ENCODE measurements around the gene RAX. TPM values are rescaled to one million over a fixed set of nuclear protein-coding genes. Genes with fewer than 3 reads are reported as not detected.
A peak's percentile ranks its signal among the peaks of the same experiment; 100 is the strongest.

Gene RAX
- total and polyA plus RNA-seq, 2 donors (not counting 1 experiment from before 2014, with no cell fraction given): not detected

DNA sequence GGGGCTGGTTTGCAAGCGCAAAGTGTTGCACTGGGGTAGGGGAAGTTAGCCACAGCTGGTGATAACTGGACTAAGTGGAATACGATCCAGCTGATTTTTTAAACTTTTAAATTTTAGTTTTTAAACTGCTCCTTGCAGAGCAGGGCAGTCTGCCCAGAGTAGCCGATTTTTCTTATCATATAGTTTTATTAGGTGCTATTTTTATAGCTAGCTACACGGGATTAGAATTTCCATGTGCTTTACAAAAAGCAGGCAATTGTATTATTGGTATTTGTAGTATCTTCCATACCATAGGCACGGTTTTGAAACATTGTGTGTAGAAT lies 35.6 kb upstream of the RAX start:
- peak overlapping the region; percentile 22 to 43 (median 32) for H3K4me3 ChIP-seq (replicated peaks in 1 of 4; ENCODE audit: control extremely low read depth in 1 of 4, insufficient read depth in 1 of 4, low read depth in 3 of 4, low read length in 4 of 4)
- no peak for TF ChIP-seq EZH2 (IDR thresholded peaks at IDR 0.05; ENCODE audit: low read length, missing control alignments)
- peaks cover 2% of the 10 kb centered on the region for H3K4me1 ChIP-seq (ENCODE audit: control insufficient read depth, extremely low read depth, insufficient read depth, low read length)
- H3K27me3 ChIP-seq (ENCODE audit: control insufficient read depth, insufficient read depth, low read length): peaks cover 30% of the 10 kb centered on the region
- H2AFZ ChIP-seq (ENCODE audit: low read length): peak overlapping the region; percentile 62
- no peaks in the 10 kb centered on the region for H4K20me1 ChIP-seq (ENCODE audit: control insufficient read depth, extremely low read depth, insufficient read depth, low read length)
- peak in 1 of 2 donors; percentile 6 for DNase-seq (ENCODE audit: low read depth in 2 of 2)
- H3K9ac ChIP-seq (ENCODE audit: insufficient read depth, low read length): no peak overlapping the region
- H3K27ac ChIP-seq (ENCODE audit: insufficient read depth, low read length): no peak overlapping the region
- H3K36me3 ChIP-seq (ENCODE audit: control insufficient read depth, insufficient read depth, low read length): no peaks in the 10 kb centered on the region
- H3K79me2 ChIP-seq (ENCODE audit: control insufficient read depth, insufficient read depth, low read length): no peaks in the 10 kb centered on the region
- H3K9me3 ChIP-seq (ENCODE audit: control insufficient read depth, insufficient read depth, low read depth, low read length): no peaks in the 10 kb centered on the region
- peak overlapping the region; percentile 89 for H3K4me2 ChIP-seq (ENCODE audit: extremely low read depth, insufficient read depth, low read length)

DNA sequence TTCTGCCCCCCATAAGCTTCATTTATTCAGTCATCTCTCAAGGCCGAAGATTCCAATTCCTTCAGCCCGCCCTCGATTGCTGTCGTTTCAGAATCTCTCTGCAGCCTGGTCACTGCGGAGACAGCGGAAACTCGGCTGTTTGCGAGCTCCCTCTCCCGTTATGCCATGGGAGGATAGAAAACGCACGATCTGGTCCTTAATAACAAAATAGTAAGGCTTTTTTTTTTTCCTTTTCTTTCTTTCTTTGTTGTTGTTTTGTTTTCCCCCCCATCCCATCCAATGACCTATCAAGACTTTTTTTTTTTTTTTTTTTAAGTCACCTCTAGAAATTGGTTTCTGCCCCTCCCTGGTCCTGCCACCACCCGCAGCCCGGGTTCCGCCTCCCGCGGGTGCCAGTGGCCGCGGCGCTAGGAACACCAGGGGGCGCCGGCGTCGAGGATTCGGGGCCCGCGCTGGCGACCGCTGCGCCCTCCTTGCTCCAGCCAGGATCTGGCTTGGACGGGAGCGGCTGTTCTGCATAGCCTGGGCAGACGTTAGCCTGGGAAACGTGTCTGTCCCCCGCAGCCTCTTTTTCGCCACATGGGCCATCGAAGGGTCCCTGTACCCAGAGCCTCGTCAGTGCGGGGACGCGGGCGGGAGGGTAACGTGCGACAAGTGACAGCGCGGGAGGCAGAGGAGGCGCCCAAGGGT lies 35.1 kb upstream of the RAX start:
- H3K27ac ChIP-seq (ENCODE audit: insufficient read depth, low read length): no peak overlapping the region
- H3K27me3 ChIP-seq (ENCODE audit: control insufficient read depth, insufficient read depth, low read length): peaks cover 30% of the 10 kb centered on the region
- H3K9me3 ChIP-seq (ENCODE audit: control insufficient read depth, insufficient read depth, low read depth, low read length): no peaks in the 10 kb centered on the region
- peaks cover 2% of the 10 kb centered on the region for H3K4me1 ChIP-seq (ENCODE audit: control insufficient read depth, extremely low read depth, insufficient read depth, low read length)
- H3K79me2 ChIP-seq (ENCODE audit: control insufficient read depth, insufficient read depth, low read length): no peaks in the 10 kb centered on the region
- peak overlapping the region; percentile 89 for H3K4me2 ChIP-seq (ENCODE audit: extremely low read depth, insufficient read depth, low read length)
- no peaks in the 10 kb centered on the region for H3K36me3 ChIP-seq (ENCODE audit: control insufficient read depth, insufficient read depth, low read length)
- peak overlapping the region; percentile 24 to 43 (median 34) for H3K4me3 ChIP-seq (replicated peaks in 1 of 4; ENCODE audit: control extremely low read depth in 1 of 4, insufficient read depth in 1 of 4, low read depth in 3 of 4, low read length in 4 of 4)
- peak overlapping the region; percentile 68 for H2AFZ ChIP-seq (ENCODE audit: low read length)
- no peaks in the 10 kb centered on the region for H4K20me1 ChIP-seq (ENCODE audit: control insufficient read depth, extremely low read depth, insufficient read depth, low read length)
- TF ChIP-seq, protein P1, sequence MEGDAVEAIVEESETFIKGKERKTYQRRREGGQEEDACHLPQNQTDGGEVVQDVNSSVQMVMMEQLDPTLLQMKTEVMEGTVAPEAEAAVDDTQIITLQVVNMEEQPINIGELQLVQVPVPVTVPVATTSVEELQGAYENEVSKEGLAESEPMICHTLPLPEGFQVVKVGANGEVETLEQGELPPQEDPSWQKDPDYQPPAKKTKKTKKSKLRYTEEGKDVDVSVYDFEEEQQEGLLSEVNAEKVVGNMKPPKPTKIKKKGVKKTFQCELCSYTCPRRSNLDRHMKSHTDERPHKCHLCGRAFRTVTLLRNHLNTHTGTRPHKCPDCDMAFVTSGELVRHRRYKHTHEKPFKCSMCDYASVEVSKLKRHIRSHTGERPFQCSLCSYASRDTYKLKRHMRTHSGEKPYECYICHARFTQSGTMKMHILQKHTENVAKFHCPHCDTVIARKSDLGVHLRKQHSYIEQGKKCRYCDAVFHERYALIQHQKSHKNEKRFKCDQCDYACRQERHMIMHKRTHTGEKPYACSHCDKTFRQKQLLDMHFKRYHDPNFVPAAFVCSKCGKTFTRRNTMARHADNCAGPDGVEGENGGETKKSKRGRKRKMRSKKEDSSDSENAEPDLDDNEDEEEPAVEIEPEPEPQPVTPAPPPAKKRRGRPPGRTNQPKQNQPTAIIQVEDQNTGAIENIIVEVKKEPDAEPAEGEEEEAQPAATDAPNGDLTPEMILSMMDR (conservative IDR thresholded peaks at IDR 0.05 in 1 of 2, IDR thresholded peaks at IDR 0.05 in 1 of 2; ENCODE audit: low read depth in 1 of 2, low read length in 2 of 2): peak; percentile 48 to 80
- no peak for TF ChIP-seq EZH2 (IDR thresholded peaks at IDR 0.05; ENCODE audit: low read length, missing control alignments)
- H3K9ac ChIP-seq (ENCODE audit: insufficient read depth, low read length): no peak overlapping the region
- peak; percentile 51 to 62 for DNase-seq (ENCODE audit: low read depth in 2 of 2)

DNA sequence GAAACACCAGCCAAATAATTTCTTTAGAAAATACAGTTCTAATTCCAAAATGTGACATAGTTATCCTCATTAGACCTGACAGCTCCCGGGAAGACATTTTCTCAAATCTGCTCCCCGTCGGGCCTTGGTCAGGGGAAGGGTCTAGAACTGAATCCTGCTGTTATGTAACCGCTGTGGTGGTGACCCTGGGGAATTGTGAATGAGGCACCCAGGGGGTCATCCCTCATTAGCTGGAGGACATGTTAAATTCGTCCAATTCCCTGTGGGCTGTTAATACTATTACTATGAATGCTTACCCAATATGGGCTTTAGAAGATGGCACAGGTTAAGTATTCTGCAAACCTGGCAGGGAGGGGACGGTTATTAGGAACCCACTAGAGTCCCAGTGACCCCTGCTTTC lies 33.4 kb upstream of the RAX start:
- no peaks in the 10 kb centered on the region for H3K36me3 ChIP-seq (ENCODE audit: control insufficient read depth, insufficient read depth, low read length)
- no peak overlapping the region for H2AFZ ChIP-seq (ENCODE audit: low read length)
- peaks cover 27% of the 10 kb centered on the region for H3K27me3 ChIP-seq (ENCODE audit: control insufficient read depth, insufficient read depth, low read length)
- no peaks in the 10 kb centered on the region for H3K9me3 ChIP-seq (ENCODE audit: control insufficient read depth, insufficient read depth, low read depth, low read length)
- no peak overlapping the region for H3K9ac ChIP-seq (ENCODE audit: insufficient read depth, low read length)
- peaks cover 2% of the 10 kb centered on the region for H3K4me1 ChIP-seq (ENCODE audit: control insufficient read depth, extremely low read depth, insufficient read depth, low read length)
- no peaks in the 10 kb centered on the region for H3K79me2 ChIP-seq (ENCODE audit: control insufficient read depth, insufficient read depth, low read length)
- no peak overlapping the region for H3K27ac ChIP-seq (ENCODE audit: insufficient read depth, low read length)
- TF ChIP-seq EZH2 (IDR thresholded peaks at IDR 0.05; ENCODE audit: low read length, missing control alignments): no peak
- no peaks in the 10 kb centered on the region for H4K20me1 ChIP-seq (ENCODE audit: control insufficient read depth, extremely low read depth, insufficient read depth, low read length)
- H3K4me2 ChIP-seq (ENCODE audit: extremely low read depth, insufficient read depth, low read length): no peak overlapping the region
- no peak overlapping the region for H3K4me3 ChIP-seq (replicated peaks in 1 of 4; ENCODE audit: control extremely low read depth in 1 of 4, insufficient read depth in 1 of 4, low read depth in 3 of 4, low read length in 4 of 4)
- no peak for DNase-seq (ENCODE audit: low read depth in 2 of 2)

DNA sequence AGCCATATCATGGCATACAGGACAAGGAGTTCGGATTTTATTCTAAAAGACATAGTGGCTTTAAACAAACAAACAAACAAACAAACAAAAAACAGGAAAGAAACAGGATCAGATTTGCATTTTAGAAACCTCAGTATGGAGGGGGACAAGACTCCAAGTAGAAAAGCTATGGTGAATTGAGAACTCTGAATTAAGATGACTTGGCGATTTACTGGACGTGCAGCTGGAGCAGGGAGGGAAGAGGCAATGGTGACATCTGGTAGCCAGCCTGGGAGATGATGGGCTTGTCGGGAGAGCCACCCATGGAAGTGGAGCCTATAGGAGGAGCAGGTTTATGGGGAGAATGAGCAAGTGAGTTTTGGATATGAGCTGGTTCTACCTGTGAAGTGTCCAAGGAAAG lies 32.0 kb upstream of the RAX start:
- H3K36me3 ChIP-seq (ENCODE audit: control insufficient read depth, insufficient read depth, low read length): no peaks in the 10 kb centered on the region
- H3K9ac ChIP-seq (ENCODE audit: insufficient read depth, low read length): no peak overlapping the region
- peaks cover 26% of the 10 kb centered on the region for H3K27me3 ChIP-seq (ENCODE audit: control insufficient read depth, insufficient read depth, low read length)
- no peak for TF ChIP-seq EZH2 (IDR thresholded peaks at IDR 0.05; ENCODE audit: low read length, missing control alignments)
- TF ChIP-seq, protein P1 (conservative IDR thresholded peaks at IDR 0.05 in 1 of 2, IDR thresholded peaks at IDR 0.05 in 1 of 2; ENCODE audit: low read depth in 1 of 2, low read length in 2 of 2): no peak
- no peak overlapping the region for H3K4me2 ChIP-seq (ENCODE audit: extremely low read depth, insufficient read depth, low read length)
- H3K4me1 ChIP-seq (ENCODE audit: control insufficient read depth, extremely low read depth, insufficient read depth, low read length): peaks cover 2% of the 10 kb centered on the region
- no peak overlapping the region for H3K4me3 ChIP-seq (replicated peaks in 1 of 4; ENCODE audit: control extremely low read depth in 1 of 4, insufficient read depth in 1 of 4, low read depth in 3 of 4, low read length in 4 of 4)
- no peak for DNase-seq (ENCODE audit: low read depth in 2 of 2)
- H3K79me2 ChIP-seq (ENCODE audit: control insufficient read depth, insufficient read depth, low read length): no peaks in the 10 kb centered on the region
- no peaks in the 10 kb centered on the region for H3K9me3 ChIP-seq (ENCODE audit: control insufficient read depth, insufficient read depth, low read depth, low read length)
- no peak overlapping the region for H2AFZ ChIP-seq (ENCODE audit: low read length)
- H4K20me1 ChIP-seq (ENCODE audit: control insufficient read depth, extremely low read depth, insufficient read depth, low read length): no peaks in the 10 kb centered on the region
- no peak overlapping the region for H3K27ac ChIP-seq (ENCODE audit: insufficient read depth, low read length)

All from fibroblast of lung (primary cell).